CD14-positive monocyte (primary cell): Measurements from ENCODE around the gene TUBA4A. TPM values are rescaled to one million over a fixed set of nuclear protein-coding genes. Genes with fewer than 3 reads are reported as not detected.
A peak's percentile ranks its signal among the peaks of the same experiment; 100 is the strongest.

Source experiments
- DNase-seq, 3 donors: peaks; one replicate each; pipeline ENCODE4 v3.0.0-alpha.2; 2011 to 2022
- H2AFZ ChIP-seq: 2 replicates; pipeline ENCODE4 v1.6.0; 2012; ENCODE audit warnings: mild to moderate bottlenecking, low read depth, low read length, inconsistent platforms; ENCODE audit not compliant: insufficient read depth, poor library complexity, severe bottlenecking
- H3K27ac ChIP-seq, 2 donors: 1 replicate in 1 of 2; 2 replicates in 1 of 2; pipeline ENCODE4 v1.5.1; 2012 to 2013; ENCODE audit warnings: low read length in 2 of 2, control low read depth in 1 of 2, inconsistent platforms in 1 of 2, low read depth in 1 of 2, mild to moderate bottlenecking in 1 of 2
- H3K27me3 ChIP-seq, 2 donors: one replicate each; pipeline versions ENCODE4 v1.6.0 to v1.6.1; 2011 to 2013; ENCODE audit warnings: low read length in 2 of 2; ENCODE audit not compliant: control insufficient read depth in 2 of 2, insufficient read depth in 2 of 2
- H3K36me3 ChIP-seq, 2 donors: replicated peaks in 1 of 2; 1 replicate in 1 of 2; 2 replicates in 1 of 2; pipeline versions ENCODE4 v1.5.1 to v1.6.1; 2012 to 2013; ENCODE audit warnings: low read length in 2 of 2, control low read depth in 1 of 2, inconsistent platforms in 1 of 2, mild to moderate bottlenecking in 1 of 2; ENCODE audit not compliant: insufficient read depth in 2 of 2, control insufficient read depth in 1 of 2
- H3K4me1 ChIP-seq, 2 donors: 1 replicate in 1 of 2; 2 replicates in 1 of 2; pipeline versions ENCODE4 v1.5.1 to v1.6.1; 2012 to 2013; ENCODE audit warnings: low read length in 2 of 2, control low read depth in 1 of 2, inconsistent platforms in 1 of 2, mild to moderate bottlenecking in 1 of 2, moderate library complexity in 1 of 2; ENCODE audit not compliant: insufficient read depth in 2 of 2, control insufficient read depth in 1 of 2
- H3K4me2 ChIP-seq: replicated peaks from 2 replicates; pipeline ENCODE3; 2012; ENCODE audit warnings: low read length, moderate library complexity, mild to moderate bottlenecking; ENCODE audit not compliant: poor library complexity, severe bottlenecking; ENCODE audit errors: extremely low read depth
- H3K4me3 ChIP-seq, 3 experiments: fragments of 200-600 bp in 1 of 3; sonication (generic) in 1 of 3; replicated peaks in 1 of 3; 1 replicate in 2 of 3; 2 replicates in 1 of 3; pipeline ENCODE4 v1.5.1; 2011 to 2013; ENCODE audit warnings: low read length in 3 of 3, mild to moderate bottlenecking in 3 of 3, control low read depth in 2 of 3, low read depth in 2 of 3, inconsistent platforms in 1 of 3, moderate library complexity in 1 of 3
- H3K79me2 ChIP-seq: 2 replicates; pipeline ENCODE4 v1.6.0; 2012; ENCODE audit warnings: mild to moderate bottlenecking, control low read depth, inconsistent platforms, low read length, moderate library complexity; ENCODE audit not compliant: insufficient read depth
- H3K9ac ChIP-seq: 2 replicates; pipeline ENCODE4 v1.6.0; 2017; ENCODE audit warnings: low read length, mild to moderate bottlenecking; ENCODE audit not compliant: insufficient read depth, poor library complexity, severe bottlenecking
- H3K9me3 ChIP-seq, 2 donors: replicated peaks in 1 of 2; 1 replicate in 1 of 2; 2 replicates in 1 of 2; pipeline versions ENCODE4 v1.5.1 to v1.6.1; 2012 to 2013; ENCODE audit warnings: low read length in 2 of 2, control low read depth in 1 of 2; ENCODE audit not compliant: control insufficient read depth in 1 of 2, insufficient read depth in 1 of 2
- H4K20me1 ChIP-seq: 2 replicates; pipeline ENCODE4 v1.6.0; 2012; ENCODE audit warnings: mild to moderate bottlenecking, low read length, control low read depth, moderate library complexity; ENCODE audit not compliant: insufficient read depth
- H3K27ac Mint-ChIP-seq, 7 donors: one replicate each; pipeline ENCODE4 v1.8.0; 2020; ENCODE audit warnings: mild to moderate bottlenecking in 7 of 7, mixed read lengths in 7 of 7, moderate library complexity in 6 of 7, inconsistent platforms in 2 of 7
- H3K27me3 Mint-ChIP-seq, 3 donors: one replicate each; pipeline ENCODE4 v1.8.0; 2021 to 2022; ENCODE audit warnings: low read depth in 3 of 3, mild to moderate bottlenecking in 3 of 3, mixed read lengths in 3 of 3, moderate library complexity in 3 of 3, inconsistent platforms in 1 of 3
- H3K36me3 Mint-ChIP-seq, 2 donors: one replicate each; pipeline ENCODE4 v1.8.0; 2020; ENCODE audit warnings: mixed read lengths in 2 of 2, inconsistent platforms in 1 of 2, mild to moderate bottlenecking in 1 of 2
- H3K4me1 Mint-ChIP-seq: one replicate; pipeline ENCODE4 v1.8.0; 2020; ENCODE audit warnings: mild to moderate bottlenecking, mixed read lengths
- H3K4me3 Mint-ChIP-seq, 2 donors: one replicate each; pipeline ENCODE4 v1.8.0; 2020; ENCODE audit warnings: mild to moderate bottlenecking in 2 of 2, mixed read lengths in 2 of 2, moderate library complexity in 1 of 2
- H3K9me3 Mint-ChIP-seq, 7 donors: one replicate each; pipeline ENCODE4 v1.8.0; 2020 to 2022; ENCODE audit warnings: mixed read lengths in 7 of 7, mild to moderate bottlenecking in 6 of 7, moderate library complexity in 6 of 7, inconsistent platforms in 2 of 7
- WGBS: methylation state at CpG from one replicate; pipeline ENCODE4 v1.1.5; 2013; ENCODE audit warnings: missing lambda C conversion rate; ENCODE audit not compliant: insufficient coverage; 5-methylcytosine and 5-hydroxymethylcytosine counted together
- intact Hi-C, 2 donors: fragments of 100-400 bp; cut with micrococcal nuclease; formaldehyde crosslinking; loops; one replicate each; pipeline versions ENCODE4 v1.15.0 to v1.15.1; 2023
- polyA plus RNA-seq, 3 donors: library from polyadenylated mRNA; depleted of rRNA in 1 of 3; unstranded in 2 of 3; stranded (reverse) in 1 of 3; fragments of 300-500 nt in 2 of 3; fragments of >200 nt in 1 of 3; fragmentation: Illumina TruSeq in 2 of 3; gene quantifications; 1 replicate in 2 of 3; 2 replicates in 1 of 3; pipeline ENCODE4 v1.2.3, GENCODE V29; 2012 to 2021
- TF ChIP-seq, protein P1 (sequence below): fragments of 200-600 bp; IDR thresholded peaks from one replicate; pipeline ENCODE4 v1.8.0; 2022; ENCODE audit warnings: antibody characterized with exemption, mild to moderate bottlenecking

TUBA4A gene
- polyA plus RNA-seq, 3 donors, result 72.7 to 452 (median 81.9) TPM

DNA sequence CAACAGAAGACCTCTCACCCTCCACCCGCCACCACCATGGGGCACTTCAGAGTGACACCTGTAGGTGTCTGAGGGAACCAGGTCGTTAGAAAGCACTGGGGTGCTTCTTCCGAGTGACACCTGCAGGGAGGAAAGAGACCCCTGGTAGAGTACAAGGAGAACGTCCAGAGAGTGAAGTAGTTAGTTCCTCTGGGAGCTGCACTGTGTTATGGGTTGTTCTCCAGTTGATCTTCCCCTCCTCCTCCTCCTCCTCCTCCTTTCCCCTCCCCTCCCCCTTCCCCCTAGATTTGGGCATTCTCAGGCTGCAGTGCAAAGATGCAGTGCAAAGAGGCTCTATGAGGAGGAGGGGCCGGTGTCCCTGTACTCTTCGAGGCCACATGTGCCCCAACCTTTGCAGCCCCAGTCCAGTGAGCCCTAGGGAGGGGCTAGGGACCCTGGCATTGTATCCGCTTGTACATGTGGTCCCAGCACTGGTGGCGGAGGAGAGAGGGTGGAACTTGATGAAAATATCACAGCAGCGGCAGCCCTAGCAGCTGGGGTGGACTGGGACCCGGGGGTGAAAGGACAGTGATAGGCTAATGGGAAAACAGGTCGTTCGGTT, 26.3 kb upstream of the TUBA4A start:
- H3K9ac ChIP-seq, result peak overlapping the region; percentile 98
- no peak for DNase-seq
- H3K4me3 ChIP-seq, result peak overlapping the region; percentile 54 to 77 (median 57)
- TF ChIP-seq, protein P1, sequence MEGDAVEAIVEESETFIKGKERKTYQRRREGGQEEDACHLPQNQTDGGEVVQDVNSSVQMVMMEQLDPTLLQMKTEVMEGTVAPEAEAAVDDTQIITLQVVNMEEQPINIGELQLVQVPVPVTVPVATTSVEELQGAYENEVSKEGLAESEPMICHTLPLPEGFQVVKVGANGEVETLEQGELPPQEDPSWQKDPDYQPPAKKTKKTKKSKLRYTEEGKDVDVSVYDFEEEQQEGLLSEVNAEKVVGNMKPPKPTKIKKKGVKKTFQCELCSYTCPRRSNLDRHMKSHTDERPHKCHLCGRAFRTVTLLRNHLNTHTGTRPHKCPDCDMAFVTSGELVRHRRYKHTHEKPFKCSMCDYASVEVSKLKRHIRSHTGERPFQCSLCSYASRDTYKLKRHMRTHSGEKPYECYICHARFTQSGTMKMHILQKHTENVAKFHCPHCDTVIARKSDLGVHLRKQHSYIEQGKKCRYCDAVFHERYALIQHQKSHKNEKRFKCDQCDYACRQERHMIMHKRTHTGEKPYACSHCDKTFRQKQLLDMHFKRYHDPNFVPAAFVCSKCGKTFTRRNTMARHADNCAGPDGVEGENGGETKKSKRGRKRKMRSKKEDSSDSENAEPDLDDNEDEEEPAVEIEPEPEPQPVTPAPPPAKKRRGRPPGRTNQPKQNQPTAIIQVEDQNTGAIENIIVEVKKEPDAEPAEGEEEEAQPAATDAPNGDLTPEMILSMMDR, result peak; percentile 18
- H3K27ac Mint-ChIP-seq, result peak overlapping the region; percentile 92 to 98 (median 97)
- peaks cover 45 to 51% of the 10 kb centered on the region in 2 donors for H3K36me3 Mint-ChIP-seq
- peaks cover 23 to 31% of the 10 kb centered on the region in 2 donors for H3K4me1 ChIP-seq
- intact Hi-C loops, result loop anchor here (1.0 to 2.0 kb wide), 4 partner anchors 15 to 107 kb away; partner anchors contain the start of gene DNPEP (in 2 of the 2)
- WGBS, result 92% methylated on average over 5 of the region's 12 CpGs
- no peaks in the 10 kb centered on the region for H4K20me1 ChIP-seq
- peaks cover 5% of the 10 kb centered on the region for H3K79me2 ChIP-seq
- H3K4me2 ChIP-seq, result peak overlapping the region; percentile 76
- H3K9me3 Mint-ChIP-seq, result peaks cover 0 to 2% (median 0%) of the 10 kb centered on the region in 7 donors
- peak overlapping the region; percentile 72 for H2AFZ ChIP-seq
- H3K4me1 Mint-ChIP-seq, result peaks cover 29% of the 10 kb centered on the region
- no peaks in the 10 kb centered on the region for H3K27me3 ChIP-seq
- peaks cover 37 to 47% of the 10 kb centered on the region in 2 donors for H3K36me3 ChIP-seq
- peak overlapping the region; percentile 85 to 97 for H3K27ac ChIP-seq
- H3K9me3 ChIP-seq, result no peaks in the 10 kb centered on the region
- H3K27me3 Mint-ChIP-seq, result peaks cover 2 to 6% (median 6%) of the 10 kb centered on the region in 3 donors
- peak overlapping the region; percentile 88 to 91 for H3K4me3 Mint-ChIP-seq

DNA sequence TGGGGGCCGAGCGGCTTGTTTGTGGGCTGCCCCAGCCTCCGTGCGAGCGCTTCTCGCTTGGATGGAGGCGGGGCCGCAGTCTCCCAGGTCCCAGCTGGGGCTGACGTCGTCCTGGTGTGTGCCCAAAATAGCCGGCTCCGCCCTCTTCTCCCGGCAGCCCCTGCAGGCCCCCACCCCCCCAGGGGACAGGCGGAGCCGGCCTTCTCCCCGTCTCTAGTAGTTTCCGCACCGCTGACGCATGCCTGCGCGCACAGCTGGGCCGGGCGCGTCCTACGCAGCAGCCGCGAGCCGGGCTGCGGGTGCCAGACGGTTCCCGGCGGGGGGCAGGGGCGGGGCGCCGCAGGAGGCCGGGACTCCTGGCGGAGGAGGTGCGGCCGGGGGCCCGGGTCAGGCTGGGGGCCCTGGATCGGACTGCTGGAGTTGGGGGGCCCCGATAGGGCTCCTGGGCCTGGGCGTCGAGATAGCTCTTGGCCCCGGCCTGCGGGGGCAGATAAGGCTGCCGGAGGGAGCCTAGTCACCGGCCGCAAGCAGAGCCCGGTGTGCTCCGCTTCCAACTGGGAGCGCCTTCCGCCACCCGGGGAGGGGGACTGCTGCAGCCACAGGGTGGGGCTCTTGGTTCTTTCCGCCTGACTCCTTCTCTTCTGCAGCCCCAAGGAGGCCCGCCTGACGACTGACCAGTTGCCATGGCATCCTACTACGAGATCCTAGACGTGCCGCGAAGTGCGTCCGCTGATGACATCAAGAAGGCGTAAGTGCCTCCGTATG, 25.6 kb upstream of the TUBA4A start, which contains the start of gene DNAJB2:
DNAJB2 (plus strand) TSS at position 216 of the 765 bp plus-strand sequence; CDS start at position 684, 468 bp downstream.
- under 1% methylated on average over 63 of the region's 65 CpGs for WGBS
- Mint-ChIP-seq H3K4me1 (peaks cover 29% of the 10 kb centered on the region), H3K27me3 (peaks cover 2 to 6% (median 6%) of the 10 kb centered on the region in 3 donors)

More for the DNA sequence above, 25.6 kb upstream of the TUBA4A start, which contains the start of gene DNAJB2:
- peaks cover 5% of the 10 kb centered on the region for H3K79me2 ChIP-seq
- intact Hi-C loops, result loop anchor here (1.0 to 2.0 kb wide), 4 partner anchors 15 to 107 kb away; partner anchors contain the start of gene DNPEP (in 2 of the 2)
- peaks cover 0 to 2% (median 0%) of the 10 kb centered on the region in 7 donors for H3K9me3 Mint-ChIP-seq
- H3K9me3 ChIP-seq, result no peaks in the 10 kb centered on the region
- H3K27me3 ChIP-seq, result no peaks in the 10 kb centered on the region
- H2AFZ ChIP-seq, result peak within 1 kb of the TSS; percentile 83
- H3K4me1 ChIP-seq, result peaks cover 23 to 31% of the 10 kb centered on the region in 2 donors
- H3K36me3 ChIP-seq, result peaks cover 31 to 40% of the 10 kb centered on the region in 2 donors
- H3K4me2 ChIP-seq, result peak within 1 kb of the TSS; percentile 76
- TF ChIP-seq, protein P1, result peak; percentile 30
- H3K9ac ChIP-seq, result peak within 1 kb of the TSS; percentile 98
- peak within 1 kb of the TSS; percentile 85 to 97 for H3K27ac ChIP-seq
- peak within 1 kb of the TSS; percentile 92 to 98 (median 97) for H3K27ac Mint-ChIP-seq
- H3K36me3 Mint-ChIP-seq, result peaks cover 40 to 44% of the 10 kb centered on the region in 2 donors
- H4K20me1 ChIP-seq, result no peaks in the 10 kb centered on the region
- H3K4me3 Mint-ChIP-seq, result peak within 1 kb of the TSS; percentile 88 to 91
- peak; percentile 99 to 100 (median 100) for DNase-seq
- H3K4me3 ChIP-seq, result peak within 1 kb of the TSS; percentile 54 to 77 (median 57)
